Esophagus muscularis mucosa (tissue), 4 donors: ENCODE measurements around the gene HIPK4. TPM values are rescaled to one million over a fixed set of nuclear protein-coding genes. Genes with fewer than 3 reads are reported as not detected.
A peak's percentile ranks its signal among the peaks of the same experiment; 100 is the strongest.

ENCODE experiments used
- DNase-seq: peaks from one replicate; pipeline ENCODE4 v3.0.0-alpha.2; 2017; ENCODE audit errors: extremely low spot score
- H3K27ac ChIP-seq, 4 donors: fragments of 200-600 bp; sonication (generic); replicated peaks in 1 of 4; 1 replicate in 3 of 4; 2 replicates in 1 of 4; pipeline ENCODE4 v1.5.1; 2016 to 2019; ENCODE audit warnings: mild to moderate bottlenecking in 1 of 4
- H3K27me3 ChIP-seq, 4 donors: fragments of 200-600 bp; sonication (generic); one replicate each; pipeline versions ENCODE4 v1.5.1 to v1.6.0; 2016 to 2019
- H3K36me3 ChIP-seq, 4 donors: fragments of 200-600 bp; sonication (generic); one replicate each; pipeline ENCODE4 v1.5.1; 2016 to 2019
- H3K4me1 ChIP-seq, 4 donors: fragments of 200-600 bp; sonication (generic); one replicate each; pipeline ENCODE4 v1.5.1; 2016 to 2019
- H3K4me3 ChIP-seq, 4 donors: fragments of 200-600 bp; sonication (generic); 1 replicate in 2 of 4; 2 replicates in 2 of 4; pipeline ENCODE4 v1.5.1; 2016 to 2019; ENCODE audit warnings: mild to moderate bottlenecking in 4 of 4, moderate library complexity in 1 of 4
- H3K9me3 ChIP-seq, 4 donors: fragments of 200-600 bp; sonication (generic); 1 replicate in 3 of 4; 2 replicates in 1 of 4; pipeline ENCODE4 v1.5.1; 2016 to 2019
- CTCF ChIP-seq, 3 experiments: fragments of 200-600 bp in 2 of 3; fragments of 450-650 bp in 1 of 3; sonication (generic) in 2 of 3; IDR thresholded peaks; one replicate each; pipeline ENCODE4 v1.5.1; 2017 to 2019; ENCODE audit warnings: antibody characterized with exemption in 3 of 3, mild to moderate bottlenecking in 2 of 3, moderate library complexity in 1 of 3
- EP300 ChIP-seq: sonication (generic); formaldehyde crosslinking; IDR thresholded peaks from one replicate; pipeline ENCODE4 v1.6.1; 2017; ENCODE audit warnings: antibody characterized with exemption
- POLR2A ChIP-seq: fragments of 450-650 bp; IDR thresholded peaks from one replicate; pipeline ENCODE4 v1.6.1; 2017; ENCODE audit warnings: antibody characterized with exemption, moderate library complexity, mild to moderate bottlenecking, low read depth
- POLR2AphosphoS5 ChIP-seq, 2 donors: sonication (generic); formaldehyde crosslinking; IDR thresholded peaks; one replicate each; pipeline ENCODE4 v1.6.1; 2017; ENCODE audit warnings: antibody characterized with exemption in 2 of 2
- WGBS: methylation state at CpG from one replicate; pipeline ENCODE4 v1.1.5; 2018; 5-methylcytosine and 5-hydroxymethylcytosine counted together
- intact Hi-C: fragments of 100-400 bp; cut with DNase I; formaldehyde crosslinking; loops from one replicate; pipeline ENCODE4 v1.15.1; 2023
- total RNA-seq, 4 donors: library from RNA; depleted of rRNA; stranded (reverse); fragments of >200 nt; gene quantifications; one replicate each; pipeline versions ENCODE4 v1.1.0 to v1.2.1, GENCODE V29; 2016

HIPK4 gene
- total RNA-seq, 4 donors from 2014 or later, result under 0.01 to 0.63 (median 0.42) TPM

- peaks cover 0 to 18% (median 12%) of the 10 kb centered on the region in 4 donors for H3K36me3 ChIP-seq
- no peak overlapping the region for H3K4me3 ChIP-seq
- DNase-seq, result no peak
- TF ChIP-seq POLR2A, result no peak
- TF ChIP-seq CTCF (IDR thresholded peaks at IDR 0.05), result peak in 1 of 3 experiments; percentile 30
- no peak for TF ChIP-seq POLR2AphosphoS5 (IDR thresholded peaks at IDR 0.05)
- TF ChIP-seq EP300, result no peak
- H3K9me3 ChIP-seq, result no peaks in the 10 kb centered on the region
- no peaks in the 10 kb centered on the region for H3K4me1 ChIP-seq
- H3K27me3 ChIP-seq, result no peaks in the 10 kb centered on the region
- WGBS, result 54% methylated on average over 8 of the region's 9 CpGs
- no peak overlapping the region for H3K27ac ChIP-seq
- intact Hi-C loops, result no loop called here
Observed at GRCh38 chr19:40392894-40393517, 3.0 kb upstream of the HIPK4 start.

- Histone ChIP-seq H3K27me3 (no peaks in the 10 kb centered on the region), H3K4me3 (no peak overlapping the region), H3K9me3 (no peaks in the 10 kb centered on the region), H3K4me1 (no peaks in the 10 kb centered on the region), H3K27ac (no peak overlapping the region), H3K36me3 (peaks cover 0 to 9% (median 4%) of the 10 kb centered on the region in 4 donors)
- DNase-seq, result no peak
- intact Hi-C loops, result no loop called here
- TF ChIP-seq POLR2A (no peak), EP300 (no peak), CTCF (IDR thresholded peaks at IDR 0.05) (no peak), POLR2AphosphoS5 (IDR thresholded peaks at IDR 0.05) (no peak)
- 70% methylated on average over 8 of the region's 8 CpGs for WGBS
Observed at GRCh38 chr19:40392123-40392522, 2.1 kb upstream of the HIPK4 start.

- 95% methylated on average over 21 of the region's 33 CpGs for WGBS
- Histone ChIP-seq H3K27ac (no peak overlapping the region), H3K9me3 (no peaks in the 10 kb centered on the region), H3K27me3 (no peaks in the 10 kb centered on the region), H3K4me1 (no peaks in the 10 kb centered on the region), H3K4me3 (no peak overlapping the region), H3K36me3 (no peaks in the 10 kb centered on the region)
- no peak for DNase-seq
- intact Hi-C loops, result no loop called here
- no peak for TF ChIP-seq CTCF (IDR thresholded peaks at IDR 0.05)
Observed at GRCh38 chr19:40389404-40390083, 437 bp downstream of the HIPK4 start.

- Histone ChIP-seq H3K4me1 (no peaks in the 10 kb centered on the region), H3K9me3 (no peaks in the 10 kb centered on the region), H3K36me3 (no peaks in the 10 kb centered on the region), H3K27me3 (no peaks in the 10 kb centered on the region), H3K27ac (no peak overlapping the region), H3K4me3 (no peak overlapping the region)
- WGBS, result 84% methylated on average over 3 of the region's 3 CpGs
- intact Hi-C loops, result no loop called here
- TF ChIP-seq POLR2AphosphoS5 (IDR thresholded peaks at IDR 0.05), result no peak
- TF ChIP-seq POLR2A, result no peak
- TF ChIP-seq EP300, result no peak
- TF ChIP-seq CTCF (IDR thresholded peaks at IDR 0.05), result no peak
- DNase-seq, result no peak
Observed at GRCh38 chr19:40388481-40388880, 1.5 kb downstream of the HIPK4 start.

GRCh38 chr19:40387155-40387554 lies 2.8 kb downstream of the HIPK4 start:
- Histone ChIP-seq H3K4me1 (no peaks in the 10 kb centered on the region), H3K27me3 (no peaks in the 10 kb centered on the region), H3K36me3 (no peaks in the 10 kb centered on the region), H3K9me3 (no peaks in the 10 kb centered on the region), H3K4me3 (no peak overlapping the region), H3K27ac (no peak overlapping the region)
- no peak for TF ChIP-seq POLR2AphosphoS5 (IDR thresholded peaks at IDR 0.05)
- WGBS, result 91% methylated on average over 10 of the region's 10 CpGs
- DNase-seq, result no peak
- intact Hi-C loops, result no loop called here
